Subcutaneous adipose tissue (tissue), 4 donors: ENCODE results near the gene PRR15. TPM values are rescaled to one million over a fixed set of nuclear protein-coding genes. Genes with fewer than 3 reads are reported as not detected.

Experiments used
- CTCF ChIP-seq: fragments of 450-650 bp; IDR thresholded peaks from one replicate; pipeline ENCODE4 v1.5.1; 2016; ENCODE audit warnings: low read depth, mild to moderate bottlenecking, control low read depth, antibody characterized with exemption, moderate library complexity
- total RNA-seq, 4 donors: library from RNA; depleted of rRNA; stranded (reverse); fragments of >200 nt; gene quantifications; one replicate each; pipeline ENCODE4 v1.1.0, GENCODE V29; 2016

PRR15 gene
- total RNA-seq = under 1 TPM in 3 of 4 donors, not detected in 1; 0.34 to 0.88 (median 0.38) TPM

- no peak for TF ChIP-seq CTCF
Observed at GRCh38 chr7:29563590-29564495, at the start of gene PRR15. PRR15 (plus strand) TSS chr7:29563835; CDS start chr7:29566330, 2,495 bp downstream.

GRCh38 chr7:29516491-29516890 is 47.1 kb upstream of the PRR15 start:
- no peak for TF ChIP-seq CTCF

GRCh38 chr7:29518616-29519015 is 45.0 kb upstream of the PRR15 start:
- TF ChIP-seq CTCF = no peak

GRCh38 chr7:29523728-29524127 is 39.9 kb upstream of the PRR15 start:
- TF ChIP-seq CTCF = no peak

GRCh38 chr7:29527505-29528108 is 36.0 kb upstream of the PRR15 start:
- TF ChIP-seq CTCF = no peak

- TF ChIP-seq CTCF = no peak
Observed at GRCh38 chr7:29538389-29538788, 25.2 kb upstream of the PRR15 start.

GRCh38 chr7:29539471-29539870 is 24.2 kb upstream of the PRR15 start:
- TF ChIP-seq CTCF = no peak
